Keratinocyte (primary cell): ENCODE measurements around the gene GZMM. TPM values are rescaled to one million over a fixed set of nuclear protein-coding genes. Genes with fewer than 3 reads are reported as not detected.
A peak's percentile ranks its signal among the peaks of the same experiment; 100 is the strongest.

ENCODE experiments used
- DNase-seq: peaks from one replicate; pipeline ENCODE4 v3.0.0-alpha.2; 2011; ENCODE audit warnings: low read depth, missing footprints, low spot score
- FAIRE-seq: peaks from 2 replicates; lab custom pipeline; 2011; peaks lifted over from hg19 to GRCh38; lab: Jason Lieb, UNC
- H2AFZ ChIP-seq: 2 replicates; pipeline ENCODE4 v1.6.0; 2012; ENCODE audit warnings: low read length, control low read depth, inconsistent platforms; ENCODE audit not compliant: control insufficient read depth
- H3K27ac ChIP-seq: 2 replicates; pipeline ENCODE4 v1.5.1; 2011; ENCODE audit warnings: low read length; ENCODE audit not compliant: control insufficient read depth, insufficient read depth
- H3K27me3 ChIP-seq: 3 replicates; pipeline ENCODE4 v1.6.0; 2011; ENCODE audit warnings: low read length; ENCODE audit not compliant: control insufficient read depth, insufficient read depth; ENCODE audit errors: extremely low read depth
- H3K36me3 ChIP-seq, 2 experiments: 2 replicates in 1 of 2; 3 replicates in 1 of 2; pipeline ENCODE4 v1.5.1; 2011; ENCODE audit warnings: low read length in 2 of 2, mild to moderate bottlenecking in 1 of 2; ENCODE audit not compliant: control insufficient read depth in 2 of 2, insufficient read depth in 2 of 2; ENCODE audit errors: extremely low read depth in 1 of 2
- H3K4me1 ChIP-seq: 3 replicates; pipeline ENCODE4 v1.5.1; 2011; ENCODE audit warnings: low read length; ENCODE audit not compliant: control insufficient read depth, insufficient read depth; ENCODE audit errors: extremely low read depth
- H3K4me2 ChIP-seq: 3 replicates; pipeline ENCODE4 v1.6.0; 2011; ENCODE audit warnings: low read depth, low read length; ENCODE audit not compliant: control insufficient read depth, insufficient read depth; ENCODE audit errors: extremely low read depth
- H3K4me3 ChIP-seq, 3 experiments: fragments of 200-600 bp in 1 of 3; sonication (generic) in 1 of 3; 2 replicates in 2 of 3; 3 replicates in 1 of 3; pipeline ENCODE4 v1.5.1; 2011 to 2016; ENCODE audit warnings: low read length in 3 of 3, mild to moderate bottlenecking in 3 of 3, control low read depth in 2 of 3, inconsistent platforms in 1 of 3, low read depth in 1 of 3, mixed read lengths in 1 of 3, mixed run types in 1 of 3, moderate library complexity in 1 of 3; ENCODE audit not compliant: control insufficient read depth in 2 of 3, insufficient read depth in 2 of 3; ENCODE audit errors: extremely low read depth in 1 of 3
- H3K79me2 ChIP-seq: 2 replicates; pipeline ENCODE4 v1.6.0; 2012; ENCODE audit warnings: low read length; ENCODE audit not compliant: control insufficient read depth, insufficient read depth
- H3K9ac ChIP-seq: 3 replicates; pipeline ENCODE4 v1.6.0; 2011; ENCODE audit warnings: low read length; ENCODE audit not compliant: control insufficient read depth, insufficient read depth; ENCODE audit errors: extremely low read depth
- H3K9me1 ChIP-seq: 3 replicates; pipeline ENCODE4 v1.6.0; 2011; ENCODE audit warnings: low read length; ENCODE audit not compliant: control insufficient read depth, insufficient read depth; ENCODE audit errors: extremely low read depth
- H3K9me3 ChIP-seq: 2 replicates; pipeline ENCODE4 v1.5.1; 2012; ENCODE audit warnings: low read depth, low read length; ENCODE audit not compliant: control insufficient read depth
- H4K20me1 ChIP-seq: 3 replicates; pipeline ENCODE4 v1.6.0; 2011; ENCODE audit warnings: low read length; ENCODE audit not compliant: control insufficient read depth, insufficient read depth; ENCODE audit errors: extremely low read depth
- CTCF ChIP-seq, 3 experiments: IDR thresholded peaks in 1 of 3; conservative IDR thresholded peaks in 1 of 3; optimal IDR thresholded peaks in 1 of 3; 2 replicates in 2 of 3; 3 replicates in 1 of 3; pipeline versions ENCODE3 to v1.5.1; 2011; ENCODE audit warnings: low read length in 3 of 3, mild to moderate bottlenecking in 3 of 3, moderate library complexity in 2 of 3, control low read depth in 1 of 3, inconsistent platforms in 1 of 3; ENCODE audit not compliant: insufficient read depth in 2 of 3; ENCODE audit errors: extremely low read depth in 1 of 3
- EZH2 ChIP-seq: IDR thresholded peaks from one replicate; pipeline ENCODE4 v1.6.1; 2012; ENCODE audit warnings: inconsistent platforms, mild to moderate bottlenecking, low read length, moderate library complexity
- dilution Hi-C: fragments of 300-500 bp; cut with MboI; formaldehyde crosslinking; loops from one replicate; pipeline ENCODE4 v1.7.0; 2020; ENCODE audit warnings: low sequenced_read_pairs; ENCODE audit not compliant: extremely low pct_ligation_motif_present
- polyA plus RNA-seq, 5 experiments: library from polyadenylated mRNA; depleted of rRNA in 3 of 5; stranded (reverse) in 3 of 5; stranded (forward) in 1 of 5; unstranded in 1 of 5; fragments of >200 nt; gene quantifications; 1 replicate in 1 of 5; 2 replicates in 3 of 5; 3 replicates in 1 of 5; pipeline versions ENCODE4 v1.2.1 to v1.2.3, GENCODE V29; 2011 to 2012; ENCODE audit warnings: missing spikeins in 2 of 5, low read depth in 1 of 5, low replicate concordance in 1 of 5

Gene GZMM
- polyA plus RNA-seq, 1 donor (not counting 4 experiments of a cell fraction or from before 2014, with no cell fraction given) = not detected

DNA sequence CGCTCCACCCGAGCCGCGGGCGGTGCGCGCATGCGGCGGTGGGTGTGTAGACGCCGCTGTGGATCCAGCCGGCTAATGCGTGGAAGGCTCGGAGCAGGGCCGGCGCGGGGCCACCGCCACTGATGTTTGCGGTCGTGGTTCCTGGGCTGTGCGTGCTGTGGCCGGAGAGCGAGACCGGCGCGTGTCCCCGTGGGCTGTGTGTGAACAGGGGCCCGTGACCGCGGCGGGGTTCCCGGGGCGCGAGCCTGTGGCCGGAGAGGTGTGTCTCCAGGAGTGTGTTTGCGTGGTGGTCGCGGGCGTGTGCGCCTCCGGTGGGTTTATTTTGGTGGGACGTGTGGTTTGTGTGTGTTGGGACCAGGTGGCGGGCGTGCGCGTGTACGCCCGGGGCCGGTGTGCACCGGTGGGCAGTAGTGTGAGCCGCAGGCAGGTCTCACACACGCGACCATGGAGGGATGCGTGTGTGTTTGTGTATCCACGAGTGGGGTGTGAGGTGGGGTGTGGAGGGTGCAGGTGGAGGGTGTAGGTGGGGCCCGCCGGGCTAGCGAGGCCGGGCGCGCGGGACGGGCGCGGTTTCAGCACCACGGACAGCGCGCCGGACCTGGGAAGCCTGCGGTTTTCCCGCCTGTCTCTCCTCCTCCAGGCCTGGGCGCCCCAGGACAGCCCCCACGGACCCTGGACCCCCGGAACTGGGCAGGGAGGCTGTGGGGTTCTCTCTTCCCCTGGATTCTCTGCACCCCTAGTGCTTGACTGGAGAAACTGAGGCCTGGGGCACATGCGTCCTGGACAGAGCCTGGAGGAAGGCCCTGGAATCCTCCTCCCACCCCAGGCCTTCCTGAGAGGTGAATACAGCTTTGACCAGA is 47.5 kb downstream of the GZMM start:
- Histone ChIP-seq H3K9me3 (no peaks in the 10 kb centered on the region), H3K27me3 (peaks cover 52% of the 10 kb centered on the region), H3K9ac (no peak overlapping the region), H3K79me2 (no peaks in the 10 kb centered on the region), H3K4me3 (no peak overlapping the region), H3K4me1 (peaks cover 8% of the 10 kb centered on the region), H3K9me1 (no peaks in the 10 kb centered on the region), H3K4me2 (no peak overlapping the region), H4K20me1 (peaks cover 3% of the 10 kb centered on the region), H3K36me3 (no peaks in the 10 kb centered on the region), H2AFZ (no peak overlapping the region), H3K27ac (no peak overlapping the region)
- DNase-seq (no peak), FAIRE-seq (no peak)
- TF ChIP-seq CTCF (optimal IDR thresholded peaks at IDR 0.05 in 1 of 3, IDR thresholded peaks at IDR 0.05 in 1 of 3, conservative IDR thresholded peaks at IDR 0.05 in 1 of 3; ENCODE audit: extremely low read depth in 1 of 3, insufficient read depth in 2 of 3, low read length in 3 of 3) = no peak
- TF ChIP-seq EZH2 = peak; percentile 61
- dilution Hi-C loops = no loop called here

DNA sequence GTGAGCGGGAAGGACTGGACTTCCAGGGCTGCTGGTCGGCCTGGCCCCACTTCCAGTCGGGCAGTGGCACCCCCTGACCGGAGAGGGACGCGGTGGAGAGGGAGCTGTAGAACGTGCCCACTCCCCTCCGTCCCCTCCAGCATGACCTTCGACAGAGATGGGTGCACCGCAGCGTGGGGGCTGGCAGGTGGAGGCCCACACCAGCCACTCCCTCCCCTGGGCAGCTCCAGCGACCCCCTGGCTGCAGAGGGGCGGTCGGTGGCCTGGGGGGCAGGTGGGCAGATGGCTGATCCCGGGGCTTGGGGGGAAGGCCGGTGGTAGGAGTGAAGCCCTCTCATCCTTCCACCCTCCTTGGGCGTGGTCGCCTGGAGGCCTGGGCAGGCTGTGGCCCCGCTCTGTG is 48.2 kb downstream of the GZMM start:
- no peak for FAIRE-seq
- DNase-seq = no peak
- H3K4me1 ChIP-seq = peaks cover 8% of the 10 kb centered on the region
- H3K9me1 ChIP-seq = no peaks in the 10 kb centered on the region
- dilution Hi-C loops = no loop called here
- H3K27ac ChIP-seq = no peak overlapping the region
- no peak overlapping the region for H3K9ac ChIP-seq
- no peak overlapping the region for H3K4me3 ChIP-seq
- H3K27me3 ChIP-seq = peaks cover 52% of the 10 kb centered on the region
- no peaks in the 10 kb centered on the region for H3K79me2 ChIP-seq
- H3K4me2 ChIP-seq = no peak overlapping the region
- no peaks in the 10 kb centered on the region for H3K9me3 ChIP-seq
- TF ChIP-seq CTCF (optimal IDR thresholded peaks at IDR 0.05 in 1 of 3, IDR thresholded peaks at IDR 0.05 in 1 of 3, conservative IDR thresholded peaks at IDR 0.05 in 1 of 3; ENCODE audit: extremely low read depth in 1 of 3, insufficient read depth in 2 of 3, low read length in 3 of 3) (no peak), EZH2 (no peak)
- H3K36me3 ChIP-seq = no peaks in the 10 kb centered on the region
- peaks cover 3% of the 10 kb centered on the region for H4K20me1 ChIP-seq
- H2AFZ ChIP-seq = no peak overlapping the region
